ENCODE data around the gene GRID1.

GRCh38 chr10:86062647-86063145, 303.9 kb downstream of the GRID1 start:
- TF ChIP-seq EZH2phosphoT487 (IDR thresholded peaks at IDR 0.05; ENCODE audit: low read length) (no peak), CTCF (IDR thresholded peaks at IDR 0.05; ENCODE audit: low read length) (no peak), EZH2 (optimal IDR thresholded peaks at IDR 0.05; ENCODE audit: low read depth, low read length) (no peak)
